ENCODE measurements around the gene NFATC2.

The NFATC2 gene

GRCh38 chr20:51587145-51587544 lies 44.6 kb upstream of the NFATC2 start:
- TF ChIP-seq TAF1 (IDR thresholded peaks at IDR 0.05; ENCODE audit: low read depth) (no peak), MAX (IDR thresholded peaks at IDR 0.05) (no peak), TEAD4 (IDR thresholded peaks at IDR 0.05) (no peak), EGR1 (IDR thresholded peaks at IDR 0.05) (no peak), CREB1 (IDR thresholded peaks at IDR 0.05; ENCODE audit: low read depth) (no peak), RAD21 (IDR thresholded peaks at IDR 0.05; ENCODE audit: low read depth) (no peak), REST (IDR thresholded peaks at IDR 0.05; ENCODE audit: low read depth) (no peak), EP300 (IDR thresholded peaks at IDR 0.05; ENCODE audit: borderline replicate concordance) (no peak), YY1 (IDR thresholded peaks at IDR 0.05; ENCODE audit: low read depth) (no peak)

GRCh38 chr20:51586005-51586440 lies 43.5 kb upstream of the NFATC2 start:
- TF ChIP-seq EP300 (IDR thresholded peaks at IDR 0.05; ENCODE audit: borderline replicate concordance) = no peak
- TF ChIP-seq YY1 (IDR thresholded peaks at IDR 0.05; ENCODE audit: low read depth) = no peak
- no peak for TF ChIP-seq EGR1 (IDR thresholded peaks at IDR 0.05)
- no peak for TF ChIP-seq TEAD4 (IDR thresholded peaks at IDR 0.05)
- TF ChIP-seq FOXM1 (IDR thresholded peaks at IDR 0.05; ENCODE audit: borderline replicate concordance, low read depth) = no peak

GRCh38 chr20:51585148-51585547 lies 42.6 kb upstream of the NFATC2 start:
- TF ChIP-seq REST (IDR thresholded peaks at IDR 0.05; ENCODE audit: low read depth) (no peak), CREB1 (IDR thresholded peaks at IDR 0.05; ENCODE audit: low read depth) (no peak), MAX (IDR thresholded peaks at IDR 0.05) (no peak)

DNA sequence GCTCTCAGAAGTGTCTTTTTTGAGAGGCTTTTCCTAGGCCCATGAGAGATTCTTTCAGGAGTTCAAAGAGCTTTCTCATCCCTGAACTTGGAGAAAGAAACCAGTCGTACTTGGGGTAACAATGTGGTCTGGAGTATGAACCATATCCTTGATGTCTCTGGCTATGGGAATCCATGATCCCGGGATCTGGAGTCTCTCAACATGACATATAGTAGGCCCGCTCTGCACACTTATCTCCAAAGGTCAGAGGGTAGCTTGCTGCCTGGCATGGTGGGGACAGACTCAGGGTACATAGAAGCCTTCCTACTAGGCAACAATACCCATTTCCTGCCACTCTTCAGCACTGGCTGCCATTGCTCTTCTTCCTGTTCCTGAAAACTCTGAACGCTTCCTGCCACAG lies 42.2 kb upstream of the NFATC2 start:
- TF ChIP-seq MAX (IDR thresholded peaks at IDR 0.05) (no peak), ZBTB7A (IDR thresholded peaks at IDR 0.05; ENCODE audit: low read depth) (no peak), CREB1 (IDR thresholded peaks at IDR 0.05; ENCODE audit: low read depth) (no peak), CEBPB (IDR thresholded peaks at IDR 0.05) (no peak), EP300 (IDR thresholded peaks at IDR 0.05; ENCODE audit: borderline replicate concordance) (no peak), YY1 (IDR thresholded peaks at IDR 0.05; ENCODE audit: low read depth) (no peak), TAF1 (IDR thresholded peaks at IDR 0.05; ENCODE audit: low read depth) (no peak), FOXM1 (IDR thresholded peaks at IDR 0.05; ENCODE audit: borderline replicate concordance, low read depth) (no peak), EGR1 (IDR thresholded peaks at IDR 0.05) (no peak), TEAD4 (IDR thresholded peaks at IDR 0.05) (no peak), REST (IDR thresholded peaks at IDR 0.05; ENCODE audit: low read depth) (no peak), RAD21 (IDR thresholded peaks at IDR 0.05; ENCODE audit: low read depth) (no peak), NFIC (IDR thresholded peaks at IDR 0.05) (no peak), TCF12 (IDR thresholded peaks at IDR 0.05; ENCODE audit: low read depth) (no peak)
- TF ChIP-seq, protein P1, sequence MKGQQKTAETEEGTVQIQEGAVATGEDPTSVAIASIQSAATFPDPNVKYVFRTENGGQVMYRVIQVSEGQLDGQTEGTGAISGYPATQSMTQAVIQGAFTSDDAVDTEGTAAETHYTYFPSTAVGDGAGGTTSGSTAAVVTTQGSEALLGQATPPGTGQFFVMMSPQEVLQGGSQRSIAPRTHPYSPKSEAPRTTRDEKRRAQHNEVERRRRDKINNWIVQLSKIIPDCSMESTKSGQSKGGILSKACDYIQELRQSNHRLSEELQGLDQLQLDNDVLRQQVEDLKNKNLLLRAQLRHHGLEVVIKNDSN (IDR thresholded peaks at IDR 0.05) = no peak

GRCh38 chr20:51584116-51584515 lies 41.6 kb upstream of the NFATC2 start:
- TF ChIP-seq EGR1 (IDR thresholded peaks at IDR 0.05) (no peak), CREB1 (IDR thresholded peaks at IDR 0.05; ENCODE audit: low read depth) (no peak), TEAD4 (IDR thresholded peaks at IDR 0.05) (no peak), EP300 (IDR thresholded peaks at IDR 0.05; ENCODE audit: borderline replicate concordance) (no peak), REST (IDR thresholded peaks at IDR 0.05; ENCODE audit: low read depth) (no peak), FOXM1 (IDR thresholded peaks at IDR 0.05; ENCODE audit: borderline replicate concordance, low read depth) (no peak), YY1 (IDR thresholded peaks at IDR 0.05; ENCODE audit: low read depth) (no peak), CEBPB (IDR thresholded peaks at IDR 0.05) (no peak), RAD21 (IDR thresholded peaks at IDR 0.05; ENCODE audit: low read depth) (no peak), TCF12 (IDR thresholded peaks at IDR 0.05; ENCODE audit: low read depth) (no peak), ZBTB7A (IDR thresholded peaks at IDR 0.05; ENCODE audit: low read depth) (no peak), TAF1 (IDR thresholded peaks at IDR 0.05; ENCODE audit: low read depth) (no peak), MAX (IDR thresholded peaks at IDR 0.05) (no peak)
- TF ChIP-seq, protein P1 (IDR thresholded peaks at IDR 0.05) = no peak
